MG63 (cell line): Measurements from ENCODE around the gene TM7SF3. TPM values are rescaled to one million over a fixed set of nuclear protein-coding genes. Genes with fewer than 3 reads are reported as not detected.
"Not testable (repeated sequence)": the region's sequence is repeated elsewhere in the genome, so short reads cannot be mapped to it uniquely, and the experiment has no call there.

ENCODE experiments used
- DNase-seq: peaks from one replicate; pipeline ENCODE4 v3.0.0-alpha.2; 2020
- H3K27me3 ChIP-seq: fragments of 250-450 bp; sonication (Bioruptor Pico); 2 replicates; pipeline ENCODE4 v1.5.1; 2020; ENCODE audit warnings: mild to moderate bottlenecking, moderate library complexity
- H3K36me3 ChIP-seq: fragments of 250-450 bp; sonication (Bioruptor Pico); 2 replicates; pipeline ENCODE4 v1.5.1; 2020; ENCODE audit warnings: mild to moderate bottlenecking, moderate library complexity
- H3K4me3 ChIP-seq: fragments of 250-450 bp; sonication (Bioruptor Pico); 2 replicates; pipeline ENCODE4 v1.5.1; 2020; ENCODE audit warnings: mild to moderate bottlenecking, moderate library complexity
- H3K9me3 ChIP-seq: fragments of 250-450 bp; sonication (Bioruptor Pico); 2 replicates; pipeline ENCODE4 v1.5.1; 2020; ENCODE audit warnings: mild to moderate bottlenecking, moderate library complexity
- total RNA-seq: library from RNA; depleted of rRNA; stranded (reverse); fragments of >200 nt; shearing (Covaris generic); gene quantifications from 2 replicates; pipeline ENCODE4 v1.2.3, GENCODE V29; 2014; ENCODE audit warnings: low replicate concordance; rRNA removed

TM7SF3 gene, protein sequence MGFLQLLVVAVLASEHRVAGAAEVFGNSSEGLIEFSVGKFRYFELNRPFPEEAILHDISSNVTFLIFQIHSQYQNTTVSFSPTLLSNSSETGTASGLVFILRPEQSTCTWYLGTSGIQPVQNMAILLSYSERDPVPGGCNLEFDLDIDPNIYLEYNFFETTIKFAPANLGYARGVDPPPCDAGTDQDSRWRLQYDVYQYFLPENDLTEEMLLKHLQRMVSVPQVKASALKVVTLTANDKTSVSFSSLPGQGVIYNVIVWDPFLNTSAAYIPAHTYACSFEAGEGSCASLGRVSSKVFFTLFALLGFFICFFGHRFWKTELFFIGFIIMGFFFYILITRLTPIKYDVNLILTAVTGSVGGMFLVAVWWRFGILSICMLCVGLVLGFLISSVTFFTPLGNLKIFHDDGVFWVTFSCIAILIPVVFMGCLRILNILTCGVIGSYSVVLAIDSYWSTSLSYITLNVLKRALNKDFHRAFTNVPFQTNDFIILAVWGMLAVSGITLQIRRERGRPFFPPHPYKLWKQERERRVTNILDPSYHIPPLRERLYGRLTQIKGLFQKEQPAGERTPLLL
- 89.3 and 148 TPM in 2 replicates for total RNA-seq

DNA sequence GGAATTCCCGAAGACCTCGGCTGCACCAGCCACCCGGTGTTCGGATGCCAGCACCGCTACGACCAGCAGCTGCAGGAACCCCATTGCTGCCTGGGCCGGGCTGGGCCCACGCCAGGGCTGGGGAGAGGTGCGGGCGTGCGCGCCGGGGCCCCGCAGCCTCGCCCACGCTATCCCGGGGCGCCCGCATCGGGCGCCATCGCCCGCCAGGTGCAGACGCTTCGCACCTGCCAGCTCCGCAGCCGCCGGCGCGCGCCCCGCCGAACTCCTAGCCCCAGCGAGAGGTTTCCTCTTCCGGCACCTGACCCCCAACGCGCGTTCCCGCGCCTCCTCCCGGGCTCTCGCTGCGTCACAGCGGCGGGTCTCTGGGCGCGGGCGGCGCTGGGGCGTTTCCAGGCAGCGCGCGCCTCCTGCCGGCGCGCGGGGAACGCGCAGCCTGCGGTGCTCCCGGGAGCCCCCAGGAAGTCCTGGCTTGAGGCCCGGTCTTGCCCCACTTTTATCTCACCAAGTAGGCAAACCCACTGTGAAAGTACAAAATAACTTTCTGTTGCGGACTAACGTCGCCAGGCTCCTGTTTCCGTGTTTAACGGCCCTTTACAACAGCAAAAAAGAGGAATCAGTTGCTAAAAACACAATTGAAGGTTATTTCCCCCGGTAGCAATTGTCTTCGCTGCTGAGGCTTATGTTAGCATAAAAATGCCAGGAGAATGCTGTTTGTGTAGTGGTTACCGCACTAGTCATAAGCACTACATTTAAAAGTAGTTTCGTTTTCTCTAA, at the start of gene TM7SF3:
TM7SF3 (minus strand) TSS at position 300 of the 774 bp plus-strand sequence; CDS start at position 84, 216 bp downstream.
- DNase-seq, result peak; percentile 92
- Histone ChIP-seq H3K4me3 (peak within 1 kb of the TSS; percentile 75), H3K27me3 (no peaks in the 10 kb centered on the region), H3K36me3 (no peaks in the 10 kb centered on the region), H3K9me3 (no peaks in the 10 kb centered on the region)

DNA sequence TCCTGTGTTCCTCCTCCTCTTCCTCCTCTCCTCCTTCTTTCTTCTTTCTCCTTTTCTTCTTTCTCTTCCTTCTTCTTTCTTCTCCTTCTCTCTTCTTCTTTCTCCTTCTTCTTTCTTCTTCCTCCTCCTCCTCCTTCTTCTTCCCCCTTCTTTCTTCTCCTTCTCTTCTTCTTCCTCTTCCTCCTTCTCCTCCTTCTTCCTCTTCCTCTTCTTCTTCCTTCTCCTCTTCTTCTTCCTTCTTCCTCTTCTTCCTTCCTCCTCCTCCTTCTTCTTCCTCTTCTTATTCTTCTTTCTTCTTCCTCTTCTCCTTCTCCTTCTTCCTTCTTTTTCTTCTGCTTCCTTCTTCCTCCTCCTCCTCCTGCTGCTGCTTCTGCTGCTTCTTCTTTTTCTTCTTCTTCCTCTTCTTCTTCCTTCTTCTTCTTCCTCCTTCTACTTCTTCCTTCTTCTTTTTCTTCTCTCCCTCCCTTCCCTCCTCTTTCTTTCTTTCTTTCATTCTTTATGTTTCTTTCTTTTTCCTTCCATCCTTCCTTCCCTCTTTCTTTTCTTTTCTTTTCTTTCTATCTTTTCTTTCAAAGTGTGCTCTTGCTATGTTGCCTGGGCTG, 49.2 kb upstream of the TM7SF3 start:
- Histone ChIP-seq H3K27me3 (no peaks in the 10 kb centered on the region), H3K4me3 (no peak overlapping the region), H3K36me3 (no peaks in the 10 kb centered on the region), H3K9me3 (no peaks in the 10 kb centered on the region)
- no peak for DNase-seq

DNA sequence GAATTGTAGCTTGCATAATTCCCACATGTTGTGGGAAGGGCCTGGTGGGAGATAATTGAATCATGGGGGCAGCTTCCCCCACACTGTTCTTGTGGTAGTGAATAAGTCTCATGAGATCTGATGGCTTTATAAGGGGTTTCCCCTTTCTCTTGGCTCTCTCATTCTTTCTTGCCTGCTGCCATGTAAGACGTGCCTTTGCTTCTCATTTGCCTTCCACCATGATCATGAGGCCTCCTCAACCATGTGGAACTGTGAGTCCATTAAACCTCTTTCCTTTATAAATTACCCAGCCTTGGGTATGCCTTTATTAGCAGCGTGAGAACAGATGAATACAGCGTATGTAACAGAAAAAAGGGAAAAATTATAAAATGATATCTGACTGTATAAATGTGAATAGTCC, 47.1 kb upstream of the TM7SF3 start:
- Histone ChIP-seq H3K9me3 (no peaks in the 10 kb centered on the region), H3K36me3 (no peaks in the 10 kb centered on the region), H3K4me3 (no peak overlapping the region), H3K27me3 (no peaks in the 10 kb centered on the region)
- DNase-seq, result no peak

GRCh38 chr12:27060740-27061139, 46.6 kb upstream of the TM7SF3 start:
- Histone ChIP-seq H3K4me3 (no peak overlapping the region), H3K36me3 (no peaks in the 10 kb centered on the region), H3K27me3 (no peaks in the 10 kb centered on the region), H3K9me3 (no peaks in the 10 kb centered on the region)
- no peak for DNase-seq

DNA sequence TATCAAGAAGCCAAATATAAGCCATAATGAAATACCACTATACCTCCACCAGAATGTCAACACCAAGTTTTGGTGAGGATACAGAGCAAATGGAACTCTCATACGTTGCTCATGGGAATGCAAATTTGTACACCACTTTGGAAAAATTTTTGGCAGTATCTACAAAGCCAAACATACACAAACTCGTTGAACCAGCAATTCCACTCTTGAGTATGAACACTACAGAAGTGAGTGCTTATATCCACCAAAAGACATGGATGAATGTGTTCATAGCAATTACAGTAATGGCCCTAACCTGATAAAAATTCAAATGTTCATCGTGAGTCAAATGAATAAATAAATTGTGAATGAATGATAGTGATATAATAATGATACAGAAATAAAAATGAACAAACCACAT, 43.4 kb upstream of the TM7SF3 start:
- H3K27me3 ChIP-seq, result no peaks in the 10 kb centered on the region
- H3K9me3 ChIP-seq, result no peaks in the 10 kb centered on the region
- DNase-seq, result no peak
- no peaks in the 10 kb centered on the region for H3K36me3 ChIP-seq
- no peak overlapping the region for H3K4me3 ChIP-seq

DNA sequence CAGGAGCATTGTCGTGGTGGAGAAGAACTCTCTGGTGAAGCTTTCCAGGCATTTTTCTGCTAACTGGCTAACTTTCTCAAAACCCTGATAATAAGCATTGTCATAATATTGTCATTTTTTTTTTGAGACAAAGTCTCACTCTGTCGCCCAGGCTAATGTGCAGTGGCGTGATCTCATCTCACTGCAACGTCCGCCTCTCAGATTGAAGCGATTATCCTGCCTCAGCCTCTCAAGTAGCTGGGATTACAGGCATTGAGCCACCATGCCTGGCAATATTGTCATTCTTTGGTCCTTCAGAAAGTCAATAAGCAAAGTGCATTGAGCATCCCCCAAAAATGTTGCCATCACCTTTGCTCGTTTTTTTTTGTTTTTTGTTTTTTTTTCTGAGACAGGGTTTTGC, 41.8 kb upstream of the TM7SF3 start:
- Histone ChIP-seq H3K9me3 (no peaks in the 10 kb centered on the region), H3K27me3 (no peaks in the 10 kb centered on the region), H3K36me3 (no peaks in the 10 kb centered on the region), H3K4me3 (no peak overlapping the region)
- DNase-seq, result no peak

- H3K9me3 ChIP-seq, result no peaks in the 10 kb centered on the region
- H3K36me3 ChIP-seq, result no peaks in the 10 kb centered on the region
- no peak overlapping the region for H3K4me3 ChIP-seq
- DNase-seq, result no peak
- H3K27me3 ChIP-seq, result no peaks in the 10 kb centered on the region
These were observed 38.6 kb upstream of the TM7SF3 start for GRCh38 chr12:27052742-27053141.

DNA sequence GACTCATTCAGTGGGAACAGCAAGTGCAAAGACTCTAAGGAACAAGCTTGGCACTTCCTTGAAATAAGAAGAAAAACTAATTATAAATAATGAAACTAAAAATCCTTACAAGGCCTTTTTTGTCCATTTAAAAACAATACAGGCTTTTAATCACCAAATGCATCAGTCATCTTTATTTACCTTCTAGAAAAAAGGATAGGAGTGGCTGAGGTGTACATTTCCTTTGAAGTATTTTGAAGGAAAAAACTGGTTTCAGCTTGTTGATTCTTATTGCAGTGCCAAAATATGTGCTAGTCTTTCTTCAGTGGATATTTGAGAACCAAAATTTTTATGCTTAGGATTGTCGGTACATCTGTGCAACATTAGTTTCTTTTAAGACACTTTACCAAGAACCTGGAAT, 38.0 kb upstream of the TM7SF3 start:
- Histone ChIP-seq H3K9me3 (no peaks in the 10 kb centered on the region), H3K27me3 (no peaks in the 10 kb centered on the region), H3K4me3 (no peak overlapping the region), H3K36me3 (no peaks in the 10 kb centered on the region)
- no peak for DNase-seq

- no peaks in the 10 kb centered on the region for H3K9me3 ChIP-seq
- no peaks in the 10 kb centered on the region for H3K27me3 ChIP-seq
- H3K36me3 ChIP-seq, result no peaks in the 10 kb centered on the region
- H3K4me3 ChIP-seq, result no peak overlapping the region
- DNase-seq, result no peak
These were observed 34.9 kb upstream of the TM7SF3 start for GRCh38 chr12:27048822-27049752.

- not testable (repeated sequence) for H3K4me3 ChIP-seq, DNase-seq, H3K27me3 ChIP-seq, H3K36me3 ChIP-seq
- H3K9me3 ChIP-seq, result peaks cover 15% of the 10 kb centered on the region; the same call in 1 of the 2 replicates
These were observed 27.8 kb upstream of the TM7SF3 start for GRCh38 chr12:27042018-27042417.

GRCh38 chr12:27040637-27041036, 26.5 kb upstream of the TM7SF3 start:
- not testable (repeated sequence) for DNase-seq, H3K4me3 ChIP-seq, H3K36me3 ChIP-seq, H3K27me3 ChIP-seq
- H3K9me3 ChIP-seq, result peaks cover 15% of the 10 kb centered on the region; the same call in 1 of the 2 replicates

DNA sequence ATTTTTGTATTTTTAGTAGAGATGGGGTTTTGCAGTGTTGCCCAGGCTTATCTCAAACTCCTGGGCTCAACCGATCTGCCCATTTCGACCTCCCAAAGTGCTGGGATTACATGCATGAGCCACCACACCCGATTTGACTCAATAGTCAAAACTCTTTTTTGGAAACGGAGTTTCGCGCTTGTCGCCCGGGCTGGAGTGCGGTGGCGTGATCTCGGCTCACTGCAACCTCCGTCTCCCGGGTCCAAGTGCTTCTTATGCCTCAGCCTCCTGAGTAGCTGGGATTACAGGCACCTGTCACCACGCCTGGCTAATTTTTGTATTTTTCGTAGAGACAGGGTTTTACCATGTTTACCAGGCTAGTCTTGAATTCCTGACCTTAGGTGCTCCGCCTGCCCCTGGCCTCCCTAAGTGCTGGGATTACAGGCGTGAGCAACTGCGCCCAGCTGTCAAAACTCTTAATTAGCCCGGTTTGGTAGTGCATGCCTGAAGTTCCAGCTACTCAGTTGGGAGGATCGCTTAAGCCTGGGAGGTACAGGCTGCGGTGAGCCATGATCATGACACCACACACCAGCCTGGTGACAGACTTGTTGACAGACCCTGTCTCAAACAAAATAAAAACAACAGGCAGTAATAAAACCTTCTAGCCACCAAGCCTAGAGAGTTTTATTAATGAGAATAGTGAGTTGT, 20.6 kb upstream of the TM7SF3 start:
- peaks cover 3% of the 10 kb centered on the region; the same call in 1 of the 2 replicates for H3K9me3 ChIP-seq
- H3K4me3 ChIP-seq, result no peak overlapping the region
- no peaks in the 10 kb centered on the region for H3K27me3 ChIP-seq
- DNase-seq, result no peak
- H3K36me3 ChIP-seq, result peaks cover 20% of the 10 kb centered on the region

DNA sequence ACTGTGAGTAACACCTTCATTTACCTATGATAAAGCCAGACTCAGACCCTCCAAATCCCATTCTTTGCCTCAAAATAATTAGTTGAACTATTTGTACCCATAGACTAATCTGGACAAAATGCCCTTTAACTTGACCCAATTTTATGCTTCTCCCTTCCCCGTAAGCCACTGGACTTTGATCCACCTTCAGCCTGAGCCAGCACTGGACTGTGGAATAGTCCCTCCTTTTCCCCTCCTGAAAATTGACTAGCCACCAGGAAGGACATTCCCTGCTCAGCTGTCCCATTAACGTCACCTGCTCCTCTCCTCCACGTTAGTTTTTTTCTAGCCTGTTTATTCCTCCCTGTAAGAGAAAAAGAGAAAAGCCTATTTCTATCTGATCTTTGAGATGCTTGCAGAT, 18.5 kb upstream of the TM7SF3 start:
- Histone ChIP-seq H3K9me3 (no peaks in the 10 kb centered on the region), H3K27me3 (no peaks in the 10 kb centered on the region), H3K36me3 (peaks cover 37% of the 10 kb centered on the region), H3K4me3 (no peak overlapping the region)
- DNase-seq, result no peak

- Histone ChIP-seq H3K9me3 (no peaks in the 10 kb centered on the region), H3K36me3 (peaks cover 47% of the 10 kb centered on the region)
These were observed 17.3 kb upstream of the TM7SF3 start for GRCh38 chr12:27031531-27031930.

DNA sequence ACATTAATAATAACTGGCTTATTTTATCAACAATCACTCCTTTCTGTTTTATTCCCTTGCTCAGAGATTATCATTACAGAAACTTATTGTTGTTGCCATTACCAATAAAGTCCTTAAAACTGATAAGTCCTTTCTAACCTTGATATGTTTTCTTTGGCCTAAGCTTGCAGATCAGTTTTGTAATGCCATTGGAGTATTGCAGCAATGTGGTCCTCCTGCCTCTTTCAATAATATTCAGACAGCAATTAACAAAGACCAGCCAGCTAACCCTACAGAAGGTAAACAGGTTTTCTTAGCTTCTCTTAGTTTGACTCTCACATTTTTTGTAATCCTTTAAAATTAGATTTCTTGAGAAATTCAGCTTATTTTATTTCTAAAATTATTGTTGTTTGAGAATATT, 12.1 kb upstream of the TM7SF3 start:
- Histone ChIP-seq H3K27me3 (no peaks in the 10 kb centered on the region), H3K4me3 (no peak overlapping the region), H3K9me3 (no peaks in the 10 kb centered on the region), H3K36me3 (peaks cover 42% of the 10 kb centered on the region)
- no peak for DNase-seq

More at GRCh38 chr12:27031531-27031930, 17.3 kb upstream of the TM7SF3 start:
- Histone ChIP-seq H3K4me3 (no peak overlapping the region), H3K27me3 (no peaks in the 10 kb centered on the region)
- no peak for DNase-seq
